Loucy (cell line): ENCODE measurements around the gene ASPSCR1.

ENCODE experiments used
- CTCF ChIP-seq: fragments of 200-600 bp; sonication (generic); conservative IDR thresholded peaks from 2 replicates; pipeline ENCODE4 v1.5.1; 2014; ENCODE audit warnings: mild to moderate bottlenecking, antibody characterized with exemption, low read length
- EZH2phosphoT487 ChIP-seq: fragments of 200-600 bp; IDR thresholded peaks from 2 replicates; pipeline ENCODE4 v1.6.1; 2018; ENCODE audit warnings: antibody characterized with exemption, mild to moderate bottlenecking, moderate library complexity, borderline replicate concordance

- TF ChIP-seq CTCF (no peak), EZH2phosphoT487 (no peak)
Observed at GRCh38 chr17:82048571-82048971, 71.1 kb downstream of the ASPSCR1 start.
